ENCODE measurements around the gene ACP3.
"Not testable (repeated sequence)": the region's sequence is repeated elsewhere in the genome, so short reads cannot be mapped to it uniquely, and the experiment has no call there.

Gene ACP3, protein sequence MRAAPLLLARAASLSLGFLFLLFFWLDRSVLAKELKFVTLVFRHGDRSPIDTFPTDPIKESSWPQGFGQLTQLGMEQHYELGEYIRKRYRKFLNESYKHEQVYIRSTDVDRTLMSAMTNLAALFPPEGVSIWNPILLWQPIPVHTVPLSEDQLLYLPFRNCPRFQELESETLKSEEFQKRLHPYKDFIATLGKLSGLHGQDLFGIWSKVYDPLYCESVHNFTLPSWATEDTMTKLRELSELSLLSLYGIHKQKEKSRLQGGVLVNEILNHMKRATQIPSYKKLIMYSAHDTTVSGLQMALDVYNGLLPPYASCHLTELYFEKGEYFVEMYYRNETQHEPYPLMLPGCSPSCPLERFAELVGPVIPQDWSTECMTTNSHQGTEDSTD

GRCh38 chr3:132317229-132317948 lies at the start of gene ACP3:
Gene ACP3, plus strand, starts transcription at chr3:132317407. Its CDS starts 50 bp downstream, at chr3:132317457.
- in situ Hi-C loops (cut with HindIII; ENCODE audit: low sequenced_read_pairs), result no loop called here

DNA sequence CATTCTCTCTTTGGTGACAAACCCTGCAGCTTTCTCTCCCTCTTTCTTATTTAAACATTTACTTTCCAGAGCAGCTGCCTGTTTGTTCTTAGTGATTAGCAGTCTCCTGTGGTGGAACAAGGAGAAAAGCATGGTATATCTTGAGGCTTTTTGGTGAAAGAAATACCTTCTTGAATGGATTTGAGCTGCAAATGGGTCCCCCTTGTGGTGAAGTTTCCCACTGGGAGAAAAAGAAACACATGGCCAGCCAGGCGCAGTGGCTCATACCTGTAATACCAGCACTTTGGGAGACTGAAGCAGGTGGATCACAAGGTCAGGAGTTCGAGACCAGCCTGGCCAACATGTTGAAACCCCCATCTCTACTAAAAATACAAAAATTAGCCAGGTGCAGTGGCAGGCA lies 48.3 kb upstream of the ACP3 start:
- in situ Hi-C loops (cut with HindIII; ENCODE audit: low sequenced_read_pairs), result no loop called here

DNA sequence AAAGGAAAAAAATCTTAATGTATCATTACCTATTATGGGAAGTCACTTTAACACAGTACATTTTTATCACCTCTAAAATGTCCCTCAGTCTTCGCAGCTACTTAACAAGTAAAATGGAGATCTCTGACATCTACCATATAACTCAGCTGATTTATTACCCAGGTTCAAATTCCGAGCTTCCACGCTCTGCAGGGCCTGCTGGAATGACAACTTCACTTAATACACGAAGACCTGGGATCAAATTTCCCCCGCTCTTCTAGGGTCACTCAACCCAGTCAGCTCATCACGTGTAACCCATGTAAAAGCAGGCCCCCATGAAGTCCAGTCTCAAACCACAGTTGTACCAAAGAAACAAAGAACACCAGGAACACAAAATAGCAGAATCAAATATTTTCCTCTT lies 44.2 kb upstream of the ACP3 start:
- in situ Hi-C loops (cut with HindIII; ENCODE audit: low sequenced_read_pairs), result no loop called here

GRCh38 chr3:132276228-132276906 lies 40.8 kb upstream of the ACP3 start:
- in situ Hi-C loops (cut with HindIII; ENCODE audit: low sequenced_read_pairs), result no loop called here

DNA sequence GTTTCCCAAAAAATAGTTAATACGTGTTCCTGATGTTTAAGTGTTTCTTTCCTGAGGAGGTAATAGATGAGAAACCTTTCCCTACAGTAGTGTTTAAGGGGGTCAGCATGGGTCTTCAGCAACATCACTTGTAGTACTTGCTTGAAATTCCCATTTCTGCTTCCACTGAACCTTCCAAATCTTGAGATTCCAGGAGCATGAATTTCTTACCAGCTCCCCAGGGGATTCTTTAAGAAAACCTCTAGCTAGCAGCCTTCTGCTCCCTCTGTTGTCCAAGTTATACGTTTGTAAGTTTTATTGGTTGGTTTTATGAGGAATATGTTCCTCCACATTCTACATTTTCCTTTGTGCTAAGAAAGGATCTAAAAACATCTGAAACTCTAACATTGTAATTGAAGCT lies 38.2 kb upstream of the ACP3 start:
- in situ Hi-C loops (cut with HindIII; ENCODE audit: low sequenced_read_pairs), result no loop called here

- in situ Hi-C loops (cut with HindIII; ENCODE audit: low sequenced_read_pairs), result no loop called here
Observed at GRCh38 chr3:132283440-132283839, 33.8 kb upstream of the ACP3 start.

DNA sequence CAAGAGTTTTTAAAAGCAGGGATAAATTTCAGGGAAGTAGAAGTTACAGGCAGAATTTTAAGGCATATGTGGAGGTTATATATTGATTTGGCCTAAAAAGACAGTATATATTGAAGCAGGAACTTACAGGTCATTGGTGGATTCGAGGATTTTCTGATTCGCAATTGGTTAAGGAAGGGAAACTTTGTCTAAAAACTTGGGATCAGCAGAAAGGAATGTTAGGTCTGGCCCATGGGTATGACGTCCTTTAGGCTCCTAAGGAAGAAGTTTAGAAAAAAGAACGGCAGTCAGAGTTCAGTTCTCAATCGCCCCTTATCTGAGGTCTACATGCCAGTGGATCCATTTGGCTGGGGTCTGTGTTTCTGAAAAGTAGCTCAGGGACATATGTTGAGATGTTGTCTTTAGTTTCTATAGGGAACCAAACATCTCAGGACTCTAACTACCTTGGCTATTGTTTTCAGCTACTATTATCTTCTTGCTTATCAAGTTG lies 33.2 kb upstream of the ACP3 start:
- in situ Hi-C loops (cut with HindIII; ENCODE audit: low sequenced_read_pairs), result no loop called here

DNA sequence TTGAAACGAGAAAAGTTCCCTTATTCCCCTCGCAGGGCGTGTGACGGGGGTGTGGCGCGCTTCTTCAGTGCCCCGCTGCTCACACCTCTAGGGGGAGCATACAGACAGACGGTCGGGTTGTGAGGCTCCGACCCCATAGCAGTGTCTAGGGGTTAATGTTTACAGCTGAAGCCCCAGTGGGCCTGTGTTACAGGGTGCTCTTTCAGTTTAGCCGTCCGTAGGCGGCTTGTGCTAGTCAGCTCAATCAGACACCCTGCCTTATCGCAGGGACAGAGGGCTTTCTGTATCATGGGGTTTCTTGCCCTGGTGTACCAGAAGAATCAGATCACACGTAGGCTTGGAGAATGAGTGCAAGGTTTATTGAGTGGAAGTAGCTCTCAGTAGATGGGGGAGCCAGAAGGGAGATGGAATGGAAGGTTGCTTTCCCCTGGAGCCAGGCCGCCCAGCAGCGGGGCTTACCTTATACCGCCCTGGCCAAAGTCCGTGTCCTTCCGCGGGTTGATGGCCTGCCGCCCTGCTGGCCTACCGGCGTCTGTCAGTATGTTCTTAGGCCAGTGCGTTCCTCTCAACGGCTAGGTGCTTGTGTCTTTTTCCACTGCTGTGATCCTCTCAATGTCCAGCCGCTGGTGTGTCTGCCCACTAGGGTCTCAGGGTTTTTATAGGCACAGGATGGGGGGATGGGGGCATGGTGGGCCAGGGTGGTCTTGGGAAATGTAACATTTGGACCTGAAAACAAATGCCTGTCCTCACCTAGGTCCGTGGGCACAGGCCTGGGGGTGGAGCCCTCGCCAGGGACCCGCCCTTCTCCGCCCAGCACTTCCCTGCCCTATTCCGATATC lies 32.2 kb upstream of the ACP3 start:
- in situ Hi-C loops (cut with HindIII; ENCODE audit: low sequenced_read_pairs), result no loop called here

DNA sequence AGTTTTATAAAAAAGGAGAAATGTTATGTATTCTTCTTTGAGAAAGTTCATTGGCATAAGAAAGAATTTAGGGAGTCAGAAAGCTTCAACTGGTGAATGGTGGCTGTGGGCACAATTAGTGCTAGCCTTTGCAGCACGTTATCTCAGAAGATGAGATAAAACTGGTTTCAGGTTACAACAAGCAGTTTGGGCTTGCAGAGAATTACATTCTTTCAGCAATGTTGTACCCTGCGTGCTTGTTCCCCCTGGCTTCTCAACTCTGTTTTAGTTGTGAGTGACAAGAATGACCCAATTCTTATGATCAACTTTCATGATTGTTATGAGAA lies 31.6 kb upstream of the ACP3 start:
- in situ Hi-C loops (cut with HindIII; ENCODE audit: low sequenced_read_pairs), result no loop called here

GRCh38 chr3:132286035-132286434 lies 31.2 kb upstream of the ACP3 start:
- in situ Hi-C loops (cut with HindIII; ENCODE audit: low sequenced_read_pairs), result no loop called here

- in situ Hi-C loops (cut with HindIII; ENCODE audit: low sequenced_read_pairs), result no loop called here
Observed at GRCh38 chr3:132288357-132288756, 28.9 kb upstream of the ACP3 start.

DNA sequence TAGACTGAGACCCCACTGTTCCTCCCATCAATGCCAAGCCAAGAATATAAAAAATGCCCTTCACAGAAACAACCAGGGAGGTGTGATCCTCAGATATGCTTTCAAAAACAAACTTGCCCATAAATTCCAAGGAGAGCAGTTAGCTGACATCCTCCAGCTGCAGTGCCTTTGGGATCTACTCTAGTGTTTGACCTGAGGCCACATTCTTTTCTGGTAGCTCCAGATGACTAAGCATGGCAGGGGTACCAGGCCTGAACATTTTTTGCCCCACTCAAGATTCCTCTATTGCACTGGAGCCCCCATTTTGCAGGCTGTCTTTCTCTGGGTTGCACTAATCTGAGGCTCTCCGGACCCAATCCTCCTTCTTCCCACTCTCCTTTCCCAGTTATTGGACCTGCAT lies 27.9 kb upstream of the ACP3 start:
- in situ Hi-C loops (cut with HindIII; ENCODE audit: low sequenced_read_pairs), result no loop called here

DNA sequence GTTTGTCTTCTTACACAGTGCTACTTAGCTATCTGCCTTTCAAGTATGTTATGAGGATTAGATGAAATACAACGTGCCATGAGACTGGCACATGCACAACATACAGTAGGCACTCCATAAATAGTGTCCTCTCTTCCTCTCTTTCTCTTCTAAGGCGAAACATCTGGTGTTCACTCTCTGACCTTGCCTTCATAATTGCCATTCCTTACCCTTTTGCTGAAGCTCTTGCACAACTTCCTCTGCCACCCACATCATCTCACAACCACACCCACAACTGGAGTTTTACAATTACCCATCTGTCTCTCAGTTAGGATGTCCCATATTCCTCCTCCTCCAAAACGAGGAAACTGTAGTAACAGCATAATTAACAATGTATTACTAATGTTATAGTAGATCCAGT lies 26.4 kb upstream of the ACP3 start:
- in situ Hi-C loops (cut with HindIII; ENCODE audit: low sequenced_read_pairs), result no loop called here

DNA sequence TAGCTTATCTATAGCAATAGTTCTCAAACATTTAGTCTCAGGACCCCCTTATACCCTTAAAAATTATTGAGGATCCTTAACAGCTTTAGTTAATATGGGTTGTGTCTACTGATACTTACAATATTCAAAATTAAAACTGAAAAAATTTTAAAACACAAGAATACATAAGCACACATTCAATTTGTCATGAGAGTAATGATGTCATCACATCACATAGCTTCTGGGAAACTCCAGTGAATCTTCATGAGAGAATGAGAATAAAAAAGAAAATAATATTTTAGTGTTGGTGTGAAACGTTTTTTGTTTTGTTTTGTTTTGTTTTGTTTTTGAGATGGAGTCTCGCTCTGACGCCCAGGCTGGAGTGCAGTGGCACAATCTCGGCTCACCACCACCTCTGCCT lies 25.2 kb upstream of the ACP3 start:
- in situ Hi-C loops (cut with HindIII; ENCODE audit: low sequenced_read_pairs), result no loop called here

GRCh38 chr3:132293251-132293650 lies 24.0 kb upstream of the ACP3 start:
- in situ Hi-C loops (cut with HindIII; ENCODE audit: low sequenced_read_pairs), result no loop called here

GRCh38 chr3:132294906-132295305 lies 22.3 kb upstream of the ACP3 start:
- in situ Hi-C loops (cut with HindIII; ENCODE audit: low sequenced_read_pairs), result no loop called here

DNA sequence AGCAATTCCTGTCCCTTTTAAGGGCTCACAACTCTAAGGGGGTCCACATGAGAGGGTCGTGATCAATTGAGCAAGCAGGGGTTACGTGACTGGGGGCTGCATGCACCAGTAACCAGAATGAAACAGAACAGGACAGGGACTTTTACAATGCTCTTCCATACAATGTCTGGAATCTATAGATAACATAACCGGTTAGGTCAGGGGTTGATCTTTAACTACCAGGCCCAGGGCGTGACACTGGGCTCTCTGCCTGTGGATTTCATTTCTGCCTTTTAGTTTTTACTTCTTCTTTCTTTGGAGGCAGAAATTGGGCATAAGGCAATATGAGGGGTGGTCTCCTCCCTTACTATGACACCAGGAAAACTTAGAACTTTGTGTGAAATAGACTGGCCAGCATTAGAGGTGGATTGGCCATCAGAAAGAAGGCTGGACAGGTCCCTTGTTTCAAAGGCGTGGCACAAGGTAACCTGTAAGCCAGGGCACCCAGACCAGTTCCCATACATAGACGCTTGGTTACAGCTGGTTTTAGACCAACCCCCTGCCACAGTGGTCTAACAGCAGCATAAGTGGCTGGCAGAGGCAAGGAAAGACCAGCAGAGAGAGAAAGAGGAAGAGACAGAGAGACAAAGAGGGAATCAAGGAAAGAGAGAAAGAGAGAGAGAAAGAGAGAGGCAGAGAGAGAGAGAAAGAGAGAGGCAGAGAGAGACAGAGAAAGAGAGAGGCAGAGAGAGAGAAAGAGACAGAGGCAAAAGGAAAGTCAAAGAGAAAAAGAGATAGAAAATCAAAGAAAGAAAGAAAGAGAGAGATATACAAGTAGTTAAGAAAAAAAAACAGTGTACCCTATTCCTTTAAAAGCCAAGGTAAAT lies 13.6 kb upstream of the ACP3 start:
- in situ Hi-C loops (cut with HindIII; ENCODE audit: low sequenced_read_pairs), result not testable (repeated sequence)

DNA sequence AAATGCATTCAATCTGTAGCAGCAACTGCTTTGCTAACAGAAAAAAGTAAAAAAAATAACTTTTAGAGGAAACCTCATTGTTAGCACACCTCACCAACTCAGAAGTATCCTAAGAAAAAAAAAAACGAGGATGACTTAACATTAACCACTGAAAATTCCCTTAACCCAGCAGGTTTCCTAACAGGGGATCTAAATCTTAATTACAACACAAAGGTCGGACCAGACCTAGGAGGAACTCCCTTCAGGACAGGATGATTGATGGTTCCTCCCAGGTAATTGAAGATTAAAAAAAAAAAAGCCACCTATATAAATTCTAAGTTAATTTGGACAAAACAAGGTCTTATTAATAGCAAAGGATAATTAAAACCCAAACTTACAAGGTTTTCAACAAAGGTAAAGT lies 12.9 kb upstream of the ACP3 start:
- in situ Hi-C loops (cut with HindIII; ENCODE audit: low sequenced_read_pairs), result not testable (repeated sequence)

DNA sequence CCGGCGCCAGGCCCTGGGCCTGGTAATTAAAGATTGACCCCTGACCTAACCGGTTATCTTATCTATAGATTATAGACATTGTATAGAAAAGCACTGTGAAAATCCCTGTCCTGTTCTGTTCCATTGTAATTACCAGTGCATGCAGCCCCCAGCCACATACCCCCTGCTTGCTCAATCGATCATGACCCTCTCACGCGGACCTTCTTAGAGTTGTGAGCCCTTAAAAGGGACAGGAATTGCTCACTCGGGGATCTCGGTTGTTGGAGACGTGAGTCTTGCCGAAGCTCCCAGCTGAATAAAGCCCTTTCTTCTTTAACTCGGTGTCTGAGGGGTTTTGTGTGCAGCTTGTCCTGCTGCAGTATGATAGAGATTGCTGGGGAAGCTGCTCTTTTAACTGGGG lies 7.2 kb upstream of the ACP3 start:
- in situ Hi-C loops (cut with HindIII; ENCODE audit: low sequenced_read_pairs), result not testable (repeated sequence)

DNA sequence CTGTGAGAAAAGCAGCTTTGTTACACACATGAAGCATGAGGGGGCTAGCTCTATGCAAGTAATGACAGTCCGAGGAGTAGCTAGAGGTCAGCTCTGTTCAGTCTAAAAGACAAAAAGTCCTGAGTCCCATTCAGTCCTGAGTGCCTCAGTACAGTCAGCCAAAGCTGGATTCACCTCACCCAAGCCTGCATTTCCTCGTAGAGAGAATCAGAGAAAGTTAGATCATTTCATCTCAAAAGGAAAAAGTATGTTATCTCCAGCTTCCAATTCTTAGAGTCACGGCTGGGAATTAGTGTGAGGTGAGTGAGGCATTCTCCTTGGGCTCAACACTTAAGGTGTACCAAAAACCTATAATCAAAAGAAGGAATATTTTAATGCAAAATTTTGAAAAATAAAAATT lies 5.9 kb upstream of the ACP3 start:
- in situ Hi-C loops (cut with HindIII; ENCODE audit: low sequenced_read_pairs), result no loop called here
